ENCODE data around the gene NUDT14.

Gene NUDT14

GRCh38 chr14:105156414-105157375 is 24.4 kb downstream of the NUDT14 start:
- Histone ChIP-seq H3K27ac (ENCODE audit: low read depth, low read length) (no peak overlapping the region), H3K9me3 (ENCODE audit: control insufficient read depth, insufficient read depth, low read length) (no peaks in the 10 kb centered on the region), H3K4me3 (ENCODE audit: low read depth, low read length) (no peak overlapping the region), H3K27me3 (ENCODE audit: control insufficient read depth, insufficient read depth, low read length) (no peaks in the 10 kb centered on the region), H3K9ac (ENCODE audit: low read depth, low read length) (no peak overlapping the region), H3K4me1 (ENCODE audit: control insufficient read depth, insufficient read depth, low read length) (no peaks in the 10 kb centered on the region; the same call in 1 of the 2 replicates), H3K36me3 (ENCODE audit: control insufficient read depth, insufficient read depth, low read length) (no peaks in the 10 kb centered on the region)

- no peak overlapping the region for H3K27ac ChIP-seq (ENCODE audit: low read depth, low read length)
- H3K36me3 ChIP-seq (ENCODE audit: control insufficient read depth, insufficient read depth, low read length): no peaks in the 10 kb centered on the region
- H3K4me1 ChIP-seq (ENCODE audit: control insufficient read depth, insufficient read depth, low read length): no peaks in the 10 kb centered on the region; the same call in 1 of the 2 replicates
- no peak overlapping the region for H3K4me3 ChIP-seq (ENCODE audit: low read depth, low read length)
- H3K27me3 ChIP-seq (ENCODE audit: control insufficient read depth, insufficient read depth, low read length): no peaks in the 10 kb centered on the region
- H3K9me3 ChIP-seq (ENCODE audit: control insufficient read depth, insufficient read depth, low read length): no peaks in the 10 kb centered on the region
- H3K9ac ChIP-seq (ENCODE audit: low read depth, low read length): no peak overlapping the region
These were observed 25.3 kb downstream of the NUDT14 start for GRCh38 chr14:105155681-105156413.

GRCh38 chr14:105155071-105155651 is 26.0 kb downstream of the NUDT14 start:
- no peak overlapping the region for H3K9ac ChIP-seq (ENCODE audit: low read depth, low read length)
- no peak overlapping the region for H3K4me3 ChIP-seq (ENCODE audit: low read depth, low read length)
- no peaks in the 10 kb centered on the region for H3K9me3 ChIP-seq (ENCODE audit: control insufficient read depth, insufficient read depth, low read length)
- no peak overlapping the region for H3K27ac ChIP-seq (ENCODE audit: low read depth, low read length)
- no peaks in the 10 kb centered on the region; the same call in 1 of the 2 replicates for H3K4me1 ChIP-seq (ENCODE audit: control insufficient read depth, insufficient read depth, low read length)
- H3K36me3 ChIP-seq (ENCODE audit: control insufficient read depth, insufficient read depth, low read length): no peaks in the 10 kb centered on the region
- no peaks in the 10 kb centered on the region for H3K27me3 ChIP-seq (ENCODE audit: control insufficient read depth, insufficient read depth, low read length)

- Histone ChIP-seq H3K4me3 (ENCODE audit: low read depth, low read length) (no peak overlapping the region), H3K9ac (ENCODE audit: low read depth, low read length) (no peak overlapping the region), H3K36me3 (ENCODE audit: control insufficient read depth, insufficient read depth, low read length) (no peaks in the 10 kb centered on the region), H3K27me3 (ENCODE audit: control insufficient read depth, insufficient read depth, low read length) (no peaks in the 10 kb centered on the region), H3K27ac (ENCODE audit: low read depth, low read length) (no peak overlapping the region), H3K9me3 (ENCODE audit: control insufficient read depth, insufficient read depth, low read length) (no peaks in the 10 kb centered on the region), H3K4me1 (ENCODE audit: control insufficient read depth, insufficient read depth, low read length) (no peaks in the 10 kb centered on the region; the same call in 1 of the 2 replicates)
These were observed 26.6 kb downstream of the NUDT14 start for GRCh38 chr14:105154476-105154871.

GRCh38 chr14:105153739-105154475 is 27.2 kb downstream of the NUDT14 start:
- no peak overlapping the region for H3K27ac ChIP-seq (ENCODE audit: low read depth, low read length)
- no peaks in the 10 kb centered on the region; the same call in 1 of the 2 replicates for H3K4me1 ChIP-seq (ENCODE audit: control insufficient read depth, insufficient read depth, low read length)
- no peaks in the 10 kb centered on the region for H3K36me3 ChIP-seq (ENCODE audit: control insufficient read depth, insufficient read depth, low read length)

DNA sequence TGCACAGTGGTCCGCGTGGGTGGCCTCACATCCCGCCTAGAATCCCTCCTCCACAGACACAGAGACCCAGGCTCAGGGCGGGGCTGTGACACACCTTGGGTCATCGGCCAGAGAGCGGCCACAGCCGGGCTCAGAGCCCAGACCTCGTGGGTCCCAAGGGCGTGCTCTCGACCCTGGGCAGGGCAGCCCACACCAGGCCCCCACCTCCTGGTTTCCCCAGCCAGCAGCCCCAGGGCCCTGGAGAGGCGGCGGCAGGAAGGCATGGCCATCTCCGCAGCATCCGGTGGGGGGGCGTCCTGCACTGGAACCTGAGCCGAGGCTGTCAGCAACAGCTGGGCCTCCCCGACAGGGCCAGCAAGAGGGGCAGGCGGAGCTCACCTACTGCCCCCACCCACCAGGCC is 27.8 kb downstream of the NUDT14 start:
- Histone ChIP-seq H3K9ac (ENCODE audit: low read depth, low read length) (no peak overlapping the region), H3K27me3 (ENCODE audit: control insufficient read depth, insufficient read depth, low read length) (no peaks in the 10 kb centered on the region), H3K36me3 (ENCODE audit: control insufficient read depth, insufficient read depth, low read length) (no peaks in the 10 kb centered on the region), H3K9me3 (ENCODE audit: control insufficient read depth, insufficient read depth, low read length) (no peaks in the 10 kb centered on the region), H3K4me3 (ENCODE audit: low read depth, low read length) (no peak overlapping the region), H3K27ac (ENCODE audit: low read depth, low read length) (no peak overlapping the region), H3K4me1 (ENCODE audit: control insufficient read depth, insufficient read depth, low read length) (no peaks in the 10 kb centered on the region; the same call in 1 of the 2 replicates)

More at GRCh38 chr14:105153739-105154475, 27.2 kb downstream of the NUDT14 start:
- H3K27me3 ChIP-seq (ENCODE audit: control insufficient read depth, insufficient read depth, low read length): no peaks in the 10 kb centered on the region
- H3K9me3 ChIP-seq (ENCODE audit: control insufficient read depth, insufficient read depth, low read length): no peaks in the 10 kb centered on the region
- no peak overlapping the region for H3K9ac ChIP-seq (ENCODE audit: low read depth, low read length)
- no peak overlapping the region for H3K4me3 ChIP-seq (ENCODE audit: low read depth, low read length)

DNA sequence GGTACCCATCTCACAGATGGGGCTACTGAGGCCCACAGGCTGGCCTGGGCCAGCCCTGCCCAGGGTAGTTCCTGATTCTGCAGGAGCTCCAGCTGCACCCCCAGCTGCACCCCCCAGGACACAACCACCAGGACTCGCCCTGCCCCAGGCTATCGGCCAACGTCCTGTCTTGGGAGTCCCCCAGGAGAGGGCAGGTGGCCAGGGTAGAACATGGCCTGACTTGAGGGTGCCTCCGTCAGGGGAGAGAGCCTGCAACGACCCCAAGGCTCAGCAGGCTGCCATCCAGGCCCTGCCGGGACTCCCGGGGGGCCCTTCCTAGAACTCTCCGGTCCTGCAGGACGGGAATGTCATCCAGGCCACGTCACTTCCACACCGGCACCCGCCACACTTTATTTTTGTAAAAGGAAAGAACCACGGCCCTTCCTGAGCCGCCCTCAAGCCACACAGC is 28.3 kb downstream of the NUDT14 start:
- H3K27ac ChIP-seq (ENCODE audit: low read depth, low read length): no peak overlapping the region
- no peak overlapping the region for H3K9ac ChIP-seq (ENCODE audit: low read depth, low read length)
- no peak overlapping the region for H3K4me3 ChIP-seq (ENCODE audit: low read depth, low read length)
- no peaks in the 10 kb centered on the region; the same call in 1 of the 2 replicates for H3K4me1 ChIP-seq (ENCODE audit: control insufficient read depth, insufficient read depth, low read length)
- H3K36me3 ChIP-seq (ENCODE audit: control insufficient read depth, insufficient read depth, low read length): no peaks in the 10 kb centered on the region
- H3K9me3 ChIP-seq (ENCODE audit: control insufficient read depth, insufficient read depth, low read length): no peaks in the 10 kb centered on the region
- H3K27me3 ChIP-seq (ENCODE audit: control insufficient read depth, insufficient read depth, low read length): no peaks in the 10 kb centered on the region

DNA sequence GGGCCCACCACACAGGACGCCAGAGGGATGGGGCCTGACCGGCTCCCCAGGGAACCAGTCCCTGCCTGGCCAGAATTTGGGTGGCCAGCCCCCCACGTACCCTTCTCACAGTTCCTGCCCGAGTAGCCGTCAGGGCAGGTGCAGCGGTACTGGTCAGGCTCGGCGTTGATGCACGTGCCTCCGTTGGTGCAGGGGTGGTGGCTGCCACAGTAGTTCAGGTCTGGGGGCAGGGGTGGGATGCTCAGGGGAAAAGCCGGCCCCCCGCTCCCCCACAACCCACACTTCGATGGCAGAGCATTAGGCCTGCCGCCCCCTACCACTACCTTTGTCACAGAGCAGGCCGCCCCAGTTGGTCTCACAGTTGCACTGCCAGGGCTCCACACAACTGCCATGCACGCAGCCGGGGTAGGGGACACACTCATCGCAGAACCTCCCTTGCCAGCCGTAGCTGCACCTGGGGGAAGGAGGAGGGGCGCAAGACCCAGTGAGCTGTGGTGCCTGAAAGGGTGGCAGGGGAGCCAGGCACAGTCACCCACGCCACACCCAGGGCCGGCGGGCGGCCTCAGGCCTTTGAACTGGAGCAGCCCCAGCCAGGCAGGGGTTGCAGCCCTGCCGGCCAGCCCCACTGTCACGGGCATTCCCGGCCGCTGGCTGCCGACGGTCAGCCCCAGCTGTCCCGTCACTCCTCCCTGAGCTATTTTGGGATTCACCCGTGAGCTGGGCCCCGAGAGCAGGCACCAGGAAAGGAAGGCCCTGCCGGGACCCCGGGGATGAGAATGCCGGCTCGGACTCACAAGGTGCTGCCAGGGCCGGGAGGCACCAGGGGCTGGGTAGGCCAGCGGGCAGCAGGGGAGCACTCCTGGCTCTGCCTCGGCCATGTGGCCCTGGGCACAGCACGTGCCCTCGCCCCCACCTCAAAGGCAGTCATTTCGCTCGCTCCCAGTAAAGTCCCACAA is 29.0 kb downstream of the NUDT14 start:
- no peaks in the 10 kb centered on the region for H3K9me3 ChIP-seq (ENCODE audit: control insufficient read depth, insufficient read depth, low read length)
- no peaks in the 10 kb centered on the region for H3K27me3 ChIP-seq (ENCODE audit: control insufficient read depth, insufficient read depth, low read length)
- H3K4me3 ChIP-seq (ENCODE audit: low read depth, low read length): no peak overlapping the region
- no peak overlapping the region for H3K9ac ChIP-seq (ENCODE audit: low read depth, low read length)
- no peaks in the 10 kb centered on the region for H3K36me3 ChIP-seq (ENCODE audit: control insufficient read depth, insufficient read depth, low read length)
- H3K27ac ChIP-seq (ENCODE audit: low read depth, low read length): no peak overlapping the region
- no peaks in the 10 kb centered on the region; the same call in 1 of the 2 replicates for H3K4me1 ChIP-seq (ENCODE audit: control insufficient read depth, insufficient read depth, low read length)

DNA sequence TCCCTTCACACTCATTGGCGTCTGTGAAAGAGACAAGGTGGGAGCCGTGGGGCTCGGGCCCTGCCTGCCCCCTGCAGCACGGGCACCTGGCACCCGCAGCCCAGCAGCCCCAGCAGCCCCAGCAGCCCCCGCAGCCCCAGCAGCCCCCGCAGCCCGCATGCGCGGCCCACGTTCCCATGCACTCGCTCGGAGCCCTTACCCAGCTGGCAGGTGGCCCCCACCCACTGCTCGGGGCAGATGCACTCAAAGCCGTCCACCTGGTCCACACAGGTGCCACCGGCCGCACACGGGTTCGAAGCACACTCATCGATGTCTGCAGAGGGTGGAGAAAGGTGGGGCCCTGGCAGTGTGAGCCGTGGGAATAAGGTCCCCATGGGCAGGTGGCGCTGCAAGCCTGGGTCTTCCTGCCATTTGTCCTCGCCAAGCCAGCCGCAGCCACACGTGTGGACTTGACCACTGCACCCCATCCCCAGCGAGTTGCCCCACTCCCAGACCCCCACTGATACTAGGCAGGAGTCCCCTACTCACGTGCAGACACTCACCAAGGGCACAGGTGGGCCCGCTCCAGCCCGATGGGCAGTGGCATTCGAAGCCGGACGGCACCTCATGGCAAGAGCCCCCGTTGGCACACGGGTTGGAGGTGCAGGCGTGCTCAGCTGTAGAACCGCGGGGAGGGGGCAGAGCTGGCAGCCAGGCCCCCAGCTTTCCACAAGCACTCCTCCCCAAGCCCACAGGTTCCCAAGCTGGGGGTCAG is 29.9 kb downstream of the NUDT14 start:
- Histone ChIP-seq H3K4me1 (ENCODE audit: control insufficient read depth, insufficient read depth, low read length) (no peaks in the 10 kb centered on the region; the same call in 1 of the 2 replicates), H3K36me3 (ENCODE audit: control insufficient read depth, insufficient read depth, low read length) (no peaks in the 10 kb centered on the region), H3K9me3 (ENCODE audit: control insufficient read depth, insufficient read depth, low read length) (no peaks in the 10 kb centered on the region), H3K9ac (ENCODE audit: low read depth, low read length) (no peak overlapping the region), H3K4me3 (ENCODE audit: low read depth, low read length) (no peak overlapping the region), H3K27ac (ENCODE audit: low read depth, low read length) (no peak overlapping the region), H3K27me3 (ENCODE audit: control insufficient read depth, insufficient read depth, low read length) (no peaks in the 10 kb centered on the region)

Measured in HUES48 (cell line).